Left forelimb (tissue), 1 donor: ENCODE results near the gene ENTPD7.
"Not testable (repeated sequence)": the region's sequence is repeated elsewhere in the genome, so short reads cannot be mapped to it uniquely, and the experiment has no call there.

Experiments used
- DNase-seq: peaks from one replicate; pipeline ENCODE4 v3.0.0-alpha.2; 2018; ENCODE audit warnings: low spot score

The ENTPD7 gene

GRCh38 chr10:99659031-99659867 lies at the start of gene ENTPD7:
TSS of gene ENTPD7 (plus strand) at chr10:99659509. CDS start at chr10:99659957, 448 bp downstream.
- DNase-seq = peak; percentile 88

GRCh38 chr10:99610221-99610620 lies 49.1 kb upstream of the ENTPD7 start:
- no peak for DNase-seq

GRCh38 chr10:99611326-99611725 lies 48.0 kb upstream of the ENTPD7 start:
- no peak for DNase-seq

GRCh38 chr10:99612167-99612831 lies 47.0 kb upstream of the ENTPD7 start:
- DNase-seq = no peak

GRCh38 chr10:99615426-99615825 lies 43.9 kb upstream of the ENTPD7 start:
- no peak for DNase-seq

GRCh38 chr10:99617696-99618095 lies 41.6 kb upstream of the ENTPD7 start:
- DNase-seq = no peak

GRCh38 chr10:99619090-99619800 lies 40.1 kb upstream of the ENTPD7 start:
- DNase-seq = no peak

GRCh38 chr10:99619851-99620710 lies 39.2 kb upstream of the ENTPD7 start, which contains the start of gene SLC25A28:
TSS of gene SLC25A28 (minus strand) at chr10:99620439. CDS start at chr10:99620335, 104 bp downstream.
- DNase-seq = peak; percentile 94

- DNase-seq = peak; percentile 96
Measured at GRCh38 chr10:99620711-99621453, 38.4 kb upstream of the ENTPD7 start.

- DNase-seq = no peak
Measured at GRCh38 chr10:99621454-99622251, 37.7 kb upstream of the ENTPD7 start.

- DNase-seq = no peak
Measured at GRCh38 chr10:99623919-99624318, 35.4 kb upstream of the ENTPD7 start.

GRCh38 chr10:99625124-99625523 lies 34.2 kb upstream of the ENTPD7 start:
- not testable (repeated sequence) for DNase-seq

GRCh38 chr10:99628923-99629624 lies 30.2 kb upstream of the ENTPD7 start:
- DNase-seq = no peak

- DNase-seq = no peak
Measured at GRCh38 chr10:99629625-99629978, 29.7 kb upstream of the ENTPD7 start.

GRCh38 chr10:99630433-99630832 lies 28.9 kb upstream of the ENTPD7 start:
- DNase-seq = no peak

- DNase-seq = no peak
Measured at GRCh38 chr10:99630991-99631390, 28.3 kb upstream of the ENTPD7 start.

GRCh38 chr10:99631496-99631895 lies 27.8 kb upstream of the ENTPD7 start:
- DNase-seq = no peak

- no peak for DNase-seq
Measured at GRCh38 chr10:99633832-99634231, 25.5 kb upstream of the ENTPD7 start.

- DNase-seq = no peak
Measured at GRCh38 chr10:99647601-99648151, 11.6 kb upstream of the ENTPD7 start.
